HG03135 (cell line): Measurements from ENCODE around the gene CFAP73.

Experiments used
- ATAC-seq: cut with Tn5 transposase; IDR thresholded peaks from one replicate; pipeline ENCODE4 v1.9.1; 2021; ENCODE audit warnings: mild to moderate bottlenecking, moderate library complexity; ENCODE audit not compliant: unreplicated experiment

Gene CFAP73

GRCh38 chr12:113119980-113120669 lies 29.4 kb upstream of the CFAP73 start:
- no peak for ATAC-seq

GRCh38 chr12:113120670-113121370 lies 28.7 kb upstream of the CFAP73 start:
- ATAC-seq = no peak

- no peak for ATAC-seq
Measured at GRCh38 chr12:113127791-113128199, 21.7 kb upstream of the CFAP73 start.

GRCh38 chr12:113128802-113129663 lies 20.5 kb upstream of the CFAP73 start:
- no peak for ATAC-seq

- ATAC-seq = no peak
Measured at GRCh38 chr12:113129664-113130456, 19.7 kb upstream of the CFAP73 start.

- no peak for ATAC-seq
Measured at GRCh38 chr12:113130457-113131135, 18.9 kb upstream of the CFAP73 start.

GRCh38 chr12:113131556-113131955 lies 18.0 kb upstream of the CFAP73 start:
- no peak for ATAC-seq

GRCh38 chr12:113133036-113133435 lies 16.5 kb upstream of the CFAP73 start:
- no peak for ATAC-seq

- no peak for ATAC-seq
Measured at GRCh38 chr12:113133666-113134065, 15.9 kb upstream of the CFAP73 start.

GRCh38 chr12:113134071-113134470 lies 15.5 kb upstream of the CFAP73 start:
- no peak for ATAC-seq

GRCh38 chr12:113134521-113134951 lies 15.0 kb upstream of the CFAP73 start:
- no peak for ATAC-seq

GRCh38 chr12:113135178-113136127 lies 14.1 kb upstream of the CFAP73 start, which contains the start of gene RASAL1:
Gene RASAL1 (minus strand): TSS chr12:113135761. CDS start chr12:113135462, 299 bp downstream.
- ATAC-seq = no peak

GRCh38 chr12:113136128-113136989 lies 13.2 kb upstream of the CFAP73 start:
- ATAC-seq = no peak

GRCh38 chr12:113136990-113137511 lies 12.5 kb upstream of the CFAP73 start:
- no peak for ATAC-seq

GRCh38 chr12:113137861-113138783 lies 11.4 kb upstream of the CFAP73 start:
- ATAC-seq = no peak

GRCh38 chr12:113138826-113139225 lies 10.7 kb upstream of the CFAP73 start:
- ATAC-seq = no peak

- no peak for ATAC-seq
Measured at GRCh38 chr12:113140706-113141105, 8.8 kb upstream of the CFAP73 start.
